ENCODE measurements around the gene SETD7.

The SETD7 gene

GRCh38 chr4:139568206-139568955, 12.4 kb upstream of the SETD7 start:
- no peak for DNase-seq

- no peak for DNase-seq
These were observed 11.3 kb upstream of the SETD7 start for GRCh38 chr4:139567159-139567870.

- DNase-seq, result no peak
These were observed 8.5 kb upstream of the SETD7 start for GRCh38 chr4:139564502-139564901.

- DNase-seq, result no peak
These were observed 7.5 kb upstream of the SETD7 start for GRCh38 chr4:139563515-139563914.

- DNase-seq, result no peak
These were observed 6.8 kb upstream of the SETD7 start for GRCh38 chr4:139562839-139563238.

- no peak for DNase-seq
These were observed 6.2 kb upstream of the SETD7 start for GRCh38 chr4:139562067-139562684.

- DNase-seq, result no peak
These were observed 4.5 kb upstream of the SETD7 start for GRCh38 chr4:139560406-139561104.

GRCh38 chr4:139559687-139560086, 3.7 kb upstream of the SETD7 start:
- DNase-seq, result no peak

- DNase-seq, result no peak
These were observed 3.1 kb upstream of the SETD7 start for GRCh38 chr4:139559089-139559479.

GRCh38 chr4:139558235-139559088, 2.4 kb upstream of the SETD7 start:
- no peak for DNase-seq

GRCh38 chr4:139557556-139558110, 1.6 kb upstream of the SETD7 start:
- no peak for DNase-seq

GRCh38 chr4:139556724-139557555, 921 bp upstream of the SETD7 start:
- peak; percentile 70 for DNase-seq

- no peak for DNase-seq
These were observed 331 bp downstream of the SETD7 start for GRCh38 chr4:139555705-139556070.

GRCh38 chr4:139554893-139555704, 920 bp downstream of the SETD7 start:
- peak; percentile 14 for DNase-seq

GRCh38 chr4:139554642-139554892, 1.5 kb downstream of the SETD7 start:
- DNase-seq, result no peak

GRCh38 chr4:139553751-139554641, 2.0 kb downstream of the SETD7 start:
- no peak for DNase-seq

GRCh38 chr4:139552517-139553307, 3.3 kb downstream of the SETD7 start:
- no peak for DNase-seq

GRCh38 chr4:139550724-139551429, 5.1 kb downstream of the SETD7 start:
- no peak for DNase-seq
